Thyroid gland (tissue), 4 donors: ENCODE measurements around the gene FAM110A. TPM values are rescaled to one million over a fixed set of nuclear protein-coding genes. Genes with fewer than 3 reads are reported as not detected.

Experiments
- DNase-seq, 2 donors: peaks; one replicate each; pipeline ENCODE4 v3.0.0-alpha.2; 2019
- H3K27ac ChIP-seq, 3 donors: fragments of 200-600 bp; sonication (generic); 1 replicate in 2 of 3; 2 replicates in 1 of 3; pipeline ENCODE4 v1.5.1; 2016 to 2019; ENCODE audit warnings: mild to moderate bottlenecking in 1 of 3, moderate library complexity in 1 of 3
- H3K27me3 ChIP-seq: fragments of 200-600 bp; sonication (generic); one replicate; pipeline ENCODE4 v1.5.1; 2019
- H3K36me3 ChIP-seq, 2 donors: fragments of 200-600 bp; sonication (generic); one replicate each; pipeline ENCODE4 v1.5.1; 2016 to 2019
- H3K4me1 ChIP-seq, 2 donors: fragments of 200-600 bp; sonication (generic); one replicate each; pipeline ENCODE4 v1.5.1; 2017 to 2019
- H3K4me3 ChIP-seq, 3 donors: fragments of 200-600 bp; sonication (generic); replicated peaks in 1 of 3; 1 replicate in 2 of 3; 2 replicates in 1 of 3; pipeline ENCODE4 v1.5.1; 2016; ENCODE audit warnings: mild to moderate bottlenecking in 1 of 3
- H3K9me3 ChIP-seq: fragments of 200-600 bp; sonication (generic); one replicate; pipeline ENCODE4 v1.5.1; 2017
- CTCF ChIP-seq, 6 experiments: fragments of 200-600 bp in 3 of 6; fragments of 450-650 bp in 3 of 6; sonication (generic) in 3 of 6; IDR thresholded peaks; one replicate each; pipeline ENCODE4 v1.5.1; 2016 to 2019; ENCODE audit warnings: antibody characterized with exemption in 6 of 6, mild to moderate bottlenecking in 2 of 6, inconsistent platforms in 1 of 6, moderate library complexity in 1 of 6
- POLR2A ChIP-seq, 2 donors: fragments of 450-650 bp; IDR thresholded peaks; one replicate each; pipeline ENCODE4 v1.6.1; 2017; ENCODE audit warnings: antibody characterized with exemption in 2 of 2, mild to moderate bottlenecking in 2 of 2, moderate library complexity in 1 of 2
- WGBS, 2 donors: methylation state at CpG; one replicate each; pipeline ENCODE4 v1.1.5; 2017; 5-methylcytosine and 5-hydroxymethylcytosine counted together
- intact Hi-C: fragments of 100-400 bp; cut with DNase I; formaldehyde crosslinking; loops from one replicate; pipeline ENCODE4 v1.15.1; 2023
- total RNA-seq, 4 donors: library from RNA; depleted of rRNA; stranded (reverse); fragments of >200 nt; gene quantifications; one replicate each; pipeline ENCODE4 v1.2.3, GENCODE V29; 2016

The FAM110A gene
- total RNA-seq, 4 donors from 2014 or later, result 7.0 to 15.5 (median 8.5) TPM

GRCh38 chr20:840503-840857 is 7.0 kb downstream of the FAM110A start:
- Histone ChIP-seq H3K4me3 (no peak overlapping the region), H3K4me1 (peaks cover 27 to 31% of the 10 kb centered on the region in 2 donors), H3K36me3 (no peaks in the 10 kb centered on the region), H3K27ac (no peak overlapping the region), H3K9me3 (no peaks in the 10 kb centered on the region), H3K27me3 (no peaks in the 10 kb centered on the region)
- WGBS, 2 donors, result 93 to 94% methylated on average over 7 of the region's 7 CpGs
- no peak for TF ChIP-seq POLR2A (IDR thresholded peaks at IDR 0.05)
- TF ChIP-seq CTCF (IDR thresholded peaks at IDR 0.05), result no peak
- no peak for DNase-seq
- intact Hi-C loops, result no loop called here

- Histone ChIP-seq H3K4me3 (peak overlapping the region; percentile 24 to 52 (median 31)), H3K36me3 (no peaks in the 10 kb centered on the region), H3K27me3 (no peaks in the 10 kb centered on the region), H3K4me1 (peaks cover 23 to 33% of the 10 kb centered on the region in 2 donors), H3K27ac (no peak overlapping the region), H3K9me3 (no peaks in the 10 kb centered on the region)
- peak; percentile 71 to 75 for DNase-seq
- intact Hi-C loops, result no loop called here
- TF ChIP-seq CTCF (IDR thresholded peaks at IDR 0.05) (no peak), POLR2A (IDR thresholded peaks at IDR 0.05) (peak in 1 of 2 donors; percentile 23)
- 30 to 54% methylated on average over 14 to 23 of the region's 59 CpGs for WGBS, 2 donors
Observed at GRCh38 chr20:840858-841567, 7.5 kb downstream of the FAM110A start.

- intact Hi-C loops, result no loop called here
- DNase-seq, result peak; percentile 71 to 74
- H3K36me3 ChIP-seq, result no peaks in the 10 kb centered on the region
- H3K27me3 ChIP-seq, result no peaks in the 10 kb centered on the region
- WGBS, 2 donors, result 24 to 37% methylated on average over 32 to 49 of the region's 62 CpGs
- peaks cover 23 to 38% of the 10 kb centered on the region in 2 donors for H3K4me1 ChIP-seq
- H3K27ac ChIP-seq, result no peak overlapping the region
- peak overlapping the region; percentile 24 to 52 (median 31) for H3K4me3 ChIP-seq
- TF ChIP-seq POLR2A (IDR thresholded peaks at IDR 0.05) (no peak), CTCF (IDR thresholded peaks at IDR 0.05) (no peak)
- no peaks in the 10 kb centered on the region for H3K9me3 ChIP-seq
Observed at GRCh38 chr20:841568-842546, 8.3 kb downstream of the FAM110A start.

- no peaks in the 10 kb centered on the region for H3K27me3 ChIP-seq
- no peak for DNase-seq
- H3K4me1 ChIP-seq, result peaks cover 23 to 38% of the 10 kb centered on the region in 2 donors
- no peak for TF ChIP-seq POLR2A (IDR thresholded peaks at IDR 0.05)
- no peak for TF ChIP-seq CTCF (IDR thresholded peaks at IDR 0.05)
- H3K9me3 ChIP-seq, result no peaks in the 10 kb centered on the region
- peak overlapping the region in 1 of 3 donors; percentile 52 for H3K4me3 ChIP-seq
- no peaks in the 10 kb centered on the region for H3K36me3 ChIP-seq
- WGBS, 2 donors, result 90 to 94% methylated on average over 2 of the region's 2 CpGs
- intact Hi-C loops, result no loop called here
- H3K27ac ChIP-seq, result no peak overlapping the region
Observed at GRCh38 chr20:842547-842940, 9.0 kb downstream of the FAM110A start.
